GM12865 (cell line): ENCODE data around the gene NPY1R.

Source experiments
- DNase-seq: peaks from one replicate; pipeline ENCODE4 v3.0.0; 2010; ENCODE audit warnings: low read depth
- H3K4me3 ChIP-seq: 2 replicates; pipeline ENCODE4 v1.5.1; 2011; ENCODE audit warnings: mild to moderate bottlenecking, low read depth, low read length, control low read depth
- TF ChIP-seq, protein P1 (sequence below): IDR thresholded peaks from 2 replicates; pipeline ENCODE4 v1.5.1; 2011; ENCODE audit warnings: low read length, control low read depth, low read depth, inconsistent platforms; ENCODE audit not compliant: insufficient read depth; ENCODE audit errors: missing control alignments

Gene NPY1R

DNA sequence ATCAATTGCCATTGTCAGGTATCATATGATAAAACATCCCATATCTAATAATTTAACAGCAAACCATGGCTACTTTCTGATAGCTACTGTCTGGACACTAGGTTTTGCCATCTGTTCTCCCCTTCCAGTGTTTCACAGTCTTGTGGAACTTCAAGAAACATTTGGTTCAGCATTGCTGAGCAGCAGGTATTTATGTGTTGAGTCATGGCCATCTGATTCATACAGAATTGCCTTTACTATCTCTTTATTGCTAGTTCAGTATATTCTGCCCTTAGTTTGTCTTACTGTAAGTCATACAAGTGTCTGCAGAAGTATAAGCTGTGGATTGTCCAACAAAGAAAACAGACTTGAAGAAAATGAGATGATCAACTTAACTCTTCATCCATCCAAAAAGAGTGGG is 18.3 kb upstream of the NPY1R start:
- no peak overlapping the region for H3K4me3 ChIP-seq
- no peak for DNase-seq
- TF ChIP-seq, protein P1, sequence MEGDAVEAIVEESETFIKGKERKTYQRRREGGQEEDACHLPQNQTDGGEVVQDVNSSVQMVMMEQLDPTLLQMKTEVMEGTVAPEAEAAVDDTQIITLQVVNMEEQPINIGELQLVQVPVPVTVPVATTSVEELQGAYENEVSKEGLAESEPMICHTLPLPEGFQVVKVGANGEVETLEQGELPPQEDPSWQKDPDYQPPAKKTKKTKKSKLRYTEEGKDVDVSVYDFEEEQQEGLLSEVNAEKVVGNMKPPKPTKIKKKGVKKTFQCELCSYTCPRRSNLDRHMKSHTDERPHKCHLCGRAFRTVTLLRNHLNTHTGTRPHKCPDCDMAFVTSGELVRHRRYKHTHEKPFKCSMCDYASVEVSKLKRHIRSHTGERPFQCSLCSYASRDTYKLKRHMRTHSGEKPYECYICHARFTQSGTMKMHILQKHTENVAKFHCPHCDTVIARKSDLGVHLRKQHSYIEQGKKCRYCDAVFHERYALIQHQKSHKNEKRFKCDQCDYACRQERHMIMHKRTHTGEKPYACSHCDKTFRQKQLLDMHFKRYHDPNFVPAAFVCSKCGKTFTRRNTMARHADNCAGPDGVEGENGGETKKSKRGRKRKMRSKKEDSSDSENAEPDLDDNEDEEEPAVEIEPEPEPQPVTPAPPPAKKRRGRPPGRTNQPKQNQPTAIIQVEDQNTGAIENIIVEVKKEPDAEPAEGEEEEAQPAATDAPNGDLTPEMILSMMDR: no peak

- TF ChIP-seq, protein P1: no peak
- H3K4me3 ChIP-seq: no peak overlapping the region
- DNase-seq: no peak
Observed at GRCh38 chr4:163344147-163345125, 12.0 kb upstream of the NPY1R start.

DNA sequence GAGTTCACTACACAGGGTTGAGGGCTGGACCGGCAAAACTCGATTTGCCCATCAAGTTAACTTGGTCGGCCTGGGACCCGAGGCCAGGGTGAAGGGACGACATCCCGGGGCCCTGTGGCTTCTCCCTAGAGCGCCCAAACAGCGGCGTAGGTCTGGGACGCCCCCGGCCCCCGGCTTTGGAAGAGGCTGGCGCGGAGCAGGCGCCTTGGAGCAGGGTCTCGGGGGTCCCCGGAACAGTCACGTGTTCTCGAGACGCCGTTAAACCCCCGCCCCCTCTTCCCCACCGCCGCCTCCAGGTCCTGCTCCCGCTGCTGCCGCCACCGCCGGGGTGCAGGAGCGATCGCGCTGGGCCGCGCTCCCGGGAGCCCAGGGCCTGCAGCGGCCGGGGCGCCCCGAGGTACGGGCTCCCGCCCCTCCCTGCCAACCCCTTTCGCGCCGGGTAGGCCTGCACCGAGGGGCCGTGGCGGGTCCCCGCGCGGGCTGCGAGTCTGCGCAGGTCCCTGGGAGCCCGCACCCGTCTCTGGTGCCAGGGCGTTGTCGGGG is 11.3 kb upstream of the NPY1R start, which contains the start of gene NPY5R:
NPY5R (plus strand) TSS at position 289 of the 543 bp plus-strand sequence. CDS start 6,382 bp downstream, outside the sequence.
- TF ChIP-seq, protein P1: no peak
- no peak for DNase-seq
- H3K4me3 ChIP-seq: no peak within 1 kb of the TSS

- DNase-seq: no peak
- TF ChIP-seq, protein P1: no peak
Observed at GRCh38 chr4:163335384-163335783, 3.0 kb upstream of the NPY1R start.

GRCh38 chr4:163331629-163332376 is 593 bp downstream of the NPY1R start:
- H3K4me3 ChIP-seq: no peak overlapping the region
- TF ChIP-seq, protein P1: no peak
- no peak for DNase-seq

More at GRCh38 chr4:163335384-163335783, 3.0 kb upstream of the NPY1R start:
- no peak overlapping the region for H3K4me3 ChIP-seq

GRCh38 chr4:163330916-163331628 is 1.3 kb downstream of the NPY1R start:
- no peak for DNase-seq
- H3K4me3 ChIP-seq: no peak overlapping the region
- TF ChIP-seq, protein P1: no peak
